NCI-H1694 treated with DMSO at 0.1 percent for 48 hours (cell line): Measurements from ENCODE around the gene TTLL11.
A peak's percentile ranks its signal among the peaks of the same experiment; 100 is the strongest.

Experiments
- DNase-seq: peaks from one replicate; lab custom pipeline; 2025; lab: John Stamatoyannopoulos, UW

Gene TTLL11

DNA sequence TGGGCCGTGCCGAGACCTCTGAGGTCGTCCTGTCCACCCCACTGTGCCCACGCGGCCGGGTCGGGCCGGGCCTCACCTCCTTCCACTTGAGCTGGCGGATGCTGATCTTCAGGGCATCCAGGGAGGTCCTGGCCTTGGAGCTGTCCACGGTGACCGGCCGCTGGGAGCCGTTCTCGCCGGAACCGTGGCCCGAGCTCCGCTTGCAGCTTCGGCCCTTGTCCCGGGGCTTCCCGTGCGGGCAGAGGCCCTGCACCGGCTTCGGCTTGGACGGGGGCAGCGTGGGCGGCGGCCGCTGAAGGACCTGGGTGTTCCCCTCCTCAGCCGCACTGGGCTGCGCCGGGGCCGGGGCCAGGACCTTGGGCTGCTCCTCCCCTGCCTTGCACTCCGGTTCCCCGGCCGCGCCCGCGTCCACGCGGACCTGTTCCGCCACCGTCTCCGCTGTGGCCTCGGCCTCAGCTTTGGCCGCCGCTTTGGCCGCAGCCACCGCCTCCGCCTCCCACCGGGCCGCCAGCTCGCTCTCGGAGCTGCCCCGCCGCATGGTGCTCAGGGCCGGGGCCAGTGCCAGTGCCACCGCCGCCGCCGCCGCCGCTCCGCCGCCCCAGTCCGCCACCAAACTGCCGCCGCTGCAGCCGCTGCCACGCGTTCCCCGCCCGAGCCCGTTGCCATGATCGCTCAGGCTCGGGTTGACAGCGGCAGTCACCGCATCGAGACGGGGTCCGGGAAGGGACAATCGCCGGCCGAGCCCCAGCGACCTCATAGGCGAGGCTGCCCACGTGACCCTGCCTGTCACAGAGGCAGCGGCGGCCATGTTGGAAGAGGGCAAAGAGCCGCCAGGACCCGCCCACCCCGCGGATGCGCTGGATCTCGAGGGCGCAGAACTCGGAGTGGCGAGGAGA is at the start of gene TTLL11:
TSS of gene TTLL11 (minus strand) at position 698 of the 896 bp plus-strand sequence. CDS start at position 538, 160 bp downstream.
- DNase-seq: peak; percentile 72

- no peak for DNase-seq
These were observed 48.6 kb upstream of the TTLL11 start for GRCh38 chr9:122141671-122142070.

DNA sequence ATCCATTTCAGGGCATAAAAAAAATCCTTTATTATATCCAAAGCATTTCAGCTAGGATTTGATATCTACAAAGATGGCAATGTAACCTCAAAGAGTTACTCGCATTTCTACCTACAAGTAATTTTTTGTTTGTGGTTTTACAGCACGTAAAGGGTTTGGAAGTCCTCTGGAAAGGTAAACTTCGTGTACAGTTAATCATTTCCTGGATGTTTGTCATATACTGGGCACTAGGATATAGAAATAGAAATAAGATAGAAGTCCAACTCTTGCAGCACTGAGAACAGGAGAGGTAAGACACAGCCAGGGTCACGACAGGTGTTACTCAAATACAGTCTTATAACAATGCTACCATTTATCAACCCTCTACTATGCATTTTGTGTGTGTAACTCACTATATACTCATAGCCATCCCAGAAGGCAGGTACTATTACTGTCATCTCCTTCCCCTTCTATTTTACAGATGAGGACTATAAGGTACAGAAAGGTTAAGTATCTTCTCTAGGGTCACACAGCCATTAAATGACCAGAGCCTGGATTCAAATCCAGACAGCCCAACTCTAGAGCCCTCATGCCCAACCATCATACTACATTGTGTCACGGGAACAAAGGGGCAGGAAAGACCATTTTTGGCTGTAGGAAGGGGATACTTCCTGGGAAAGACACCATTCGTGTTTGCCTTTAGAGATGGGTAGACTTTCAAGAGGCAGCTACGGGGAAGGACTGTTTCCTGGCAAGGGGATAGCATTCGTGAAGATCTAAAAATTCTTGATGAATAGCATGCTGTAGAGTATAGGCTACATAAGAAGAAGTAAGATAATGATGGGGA is 47.5 kb upstream of the TTLL11 start:
- no peak for DNase-seq

- no peak for DNase-seq
These were observed 45.6 kb upstream of the TTLL11 start for GRCh38 chr9:122138560-122139268.

DNA sequence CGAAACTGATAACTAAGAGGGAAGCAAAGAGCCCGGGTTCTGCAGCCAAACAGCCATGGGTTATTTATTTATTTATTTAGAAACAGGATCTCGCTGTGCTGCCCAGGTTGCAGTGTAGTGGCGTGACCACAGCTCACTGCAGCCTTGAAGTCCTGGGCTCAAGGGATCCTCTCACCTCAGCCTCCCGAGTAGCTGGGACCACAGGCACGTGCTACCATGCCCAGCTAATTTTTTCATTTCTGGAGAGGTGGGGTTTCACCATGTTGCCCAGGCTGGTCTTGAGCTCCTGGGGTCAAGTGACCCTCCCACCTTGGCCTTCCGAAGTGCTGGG is 42.4 kb upstream of the TTLL11 start:
- no peak for DNase-seq

DNA sequence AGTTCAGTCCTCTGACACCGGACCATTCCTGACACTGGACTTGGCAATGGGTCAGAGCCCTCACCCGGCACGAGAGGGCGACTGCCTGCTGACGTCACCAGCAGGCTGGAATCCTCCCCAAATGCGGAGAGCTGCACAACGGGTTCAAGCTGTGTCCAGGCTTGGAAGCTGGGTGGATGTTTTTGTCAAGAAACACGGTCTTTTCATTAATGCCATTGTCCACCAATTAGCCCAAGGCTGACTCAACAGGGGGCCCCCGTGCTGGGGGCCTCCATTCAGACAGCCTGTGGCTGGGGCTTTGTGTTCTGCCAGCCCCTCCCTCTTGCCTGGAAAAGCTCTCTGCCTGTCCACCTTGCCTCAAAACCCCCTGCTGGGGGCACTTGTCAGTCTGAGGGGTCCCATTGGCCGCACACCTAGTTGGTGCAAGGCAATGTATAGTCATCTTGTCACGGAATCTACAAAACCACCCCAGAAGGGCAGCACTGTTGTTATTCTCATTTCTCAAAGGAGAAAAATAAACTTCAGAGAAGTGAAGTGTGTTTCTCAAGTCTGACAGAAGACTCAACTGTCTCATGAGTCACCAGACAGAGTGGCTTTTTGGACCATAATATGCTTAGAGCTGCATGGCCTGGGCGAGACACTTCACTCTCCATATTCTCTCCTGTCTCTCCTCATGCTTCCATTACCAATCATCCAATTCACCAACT is 41.9 kb upstream of the TTLL11 start:
- DNase-seq: no peak

DNA sequence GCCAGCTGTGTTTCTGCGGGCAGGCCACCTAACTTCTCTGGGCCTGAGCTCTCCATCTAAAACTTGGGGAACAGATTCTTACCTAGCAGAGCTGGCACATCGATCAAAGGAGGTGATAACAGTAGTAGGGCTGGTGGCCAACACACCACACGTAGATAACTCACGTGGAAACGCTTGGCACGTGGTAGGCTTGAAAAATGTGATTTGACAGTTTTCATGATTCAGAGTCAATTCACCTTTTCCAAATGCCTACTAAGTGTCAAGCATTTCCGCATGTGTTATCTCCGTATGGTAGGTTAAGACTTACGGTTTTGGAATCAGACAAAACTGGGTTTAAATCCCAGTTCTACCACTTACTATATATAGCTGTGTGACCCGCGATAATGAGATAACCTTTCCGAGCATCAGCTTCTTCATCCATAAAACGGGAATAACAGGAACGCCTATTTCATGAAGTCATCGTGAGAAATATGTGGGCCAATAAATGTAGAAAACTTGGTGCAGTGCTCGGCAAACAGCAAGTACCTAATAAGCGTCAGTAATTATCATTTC is 41.0 kb upstream of the TTLL11 start:
- no peak for DNase-seq

DNA sequence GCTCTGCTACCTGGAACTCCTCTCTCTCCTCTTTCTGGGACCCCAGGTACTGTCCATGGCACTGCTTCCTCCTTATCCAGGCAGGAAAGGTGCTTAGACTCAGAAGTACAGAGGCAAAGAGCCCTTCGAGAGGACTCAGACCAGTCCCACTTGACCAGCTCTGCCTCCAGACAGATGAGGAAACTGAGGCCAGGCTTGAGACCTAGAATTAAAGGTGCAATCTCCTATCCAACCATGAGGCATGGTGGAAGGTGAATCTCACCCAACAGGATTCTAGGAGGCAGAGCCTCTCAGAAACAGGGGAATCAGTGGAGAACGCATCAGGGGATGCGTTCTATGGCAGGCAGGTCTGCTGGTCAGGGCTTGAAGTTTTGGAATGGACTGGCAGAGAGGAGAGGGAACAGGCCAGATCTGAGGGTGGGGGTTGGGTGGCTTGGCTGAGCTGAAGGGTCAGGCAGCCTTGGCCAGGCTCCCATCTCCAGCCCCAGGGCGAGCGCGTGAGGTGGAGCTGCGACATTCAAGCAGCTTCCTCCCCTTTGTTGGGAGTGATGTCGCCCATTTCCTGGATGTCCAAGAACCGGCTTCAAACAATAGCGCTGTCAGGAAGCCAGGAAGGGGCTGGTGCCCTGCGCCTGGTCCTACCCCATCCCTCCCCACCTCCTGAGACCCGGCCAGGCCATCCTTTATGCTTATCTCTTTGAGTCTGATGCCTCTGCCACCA is 40.3 kb upstream of the TTLL11 start:
- DNase-seq: no peak

GRCh38 chr9:122132539-122132938 is 39.4 kb upstream of the TTLL11 start:
- DNase-seq: no peak

DNA sequence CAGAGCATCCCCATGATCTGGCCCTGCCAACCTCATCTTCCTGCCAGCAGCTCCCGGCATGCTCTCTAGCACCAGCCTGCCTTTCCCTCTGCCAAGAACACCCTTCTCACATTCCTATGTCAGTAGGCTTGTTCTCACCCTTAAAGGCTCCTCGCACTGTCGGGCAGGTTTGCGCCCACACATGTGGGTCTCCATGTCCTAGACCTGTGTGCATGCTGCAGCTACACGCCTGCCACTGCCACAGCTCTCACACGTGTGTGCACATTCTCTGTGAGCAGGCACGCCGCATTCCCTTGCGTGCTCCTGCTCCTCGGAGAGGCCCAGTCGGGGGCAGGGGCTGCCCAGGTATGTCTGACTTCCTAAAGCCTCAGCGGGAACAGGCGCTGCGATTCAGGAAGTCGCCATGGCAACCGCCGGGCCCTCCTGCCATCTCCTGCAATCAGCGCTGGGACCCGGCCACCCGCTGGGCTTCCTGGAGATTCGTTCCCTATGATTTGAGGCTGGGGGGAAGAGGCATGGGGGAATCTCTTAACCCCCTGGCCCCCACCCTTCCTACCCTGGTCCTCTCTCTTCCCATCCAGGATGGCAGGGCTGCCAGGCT is 38.4 kb upstream of the TTLL11 start:
- no peak for DNase-seq

- no peak for DNase-seq
These were observed 37.7 kb upstream of the TTLL11 start for GRCh38 chr9:122130837-122131236.

DNA sequence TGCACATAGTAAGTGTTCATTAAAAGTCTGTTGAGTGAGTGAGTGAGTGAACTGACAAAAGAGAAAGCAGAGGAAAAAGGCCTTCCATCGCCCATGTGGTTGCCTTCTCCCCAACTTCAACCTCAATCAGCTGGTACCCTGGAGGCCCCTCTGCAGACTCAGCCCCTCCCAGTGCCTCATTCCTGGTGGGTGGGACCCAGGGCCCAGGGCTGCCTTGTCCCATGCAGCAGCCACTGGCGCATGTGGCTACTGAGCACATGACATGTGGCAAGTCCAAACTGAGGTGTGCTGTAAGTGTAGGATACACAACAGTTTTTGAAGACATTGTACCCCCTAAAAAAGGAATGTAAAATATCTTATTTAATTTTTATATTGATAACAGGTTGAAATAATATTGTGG is 36.9 kb upstream of the TTLL11 start:
- no peak for DNase-seq

DNA sequence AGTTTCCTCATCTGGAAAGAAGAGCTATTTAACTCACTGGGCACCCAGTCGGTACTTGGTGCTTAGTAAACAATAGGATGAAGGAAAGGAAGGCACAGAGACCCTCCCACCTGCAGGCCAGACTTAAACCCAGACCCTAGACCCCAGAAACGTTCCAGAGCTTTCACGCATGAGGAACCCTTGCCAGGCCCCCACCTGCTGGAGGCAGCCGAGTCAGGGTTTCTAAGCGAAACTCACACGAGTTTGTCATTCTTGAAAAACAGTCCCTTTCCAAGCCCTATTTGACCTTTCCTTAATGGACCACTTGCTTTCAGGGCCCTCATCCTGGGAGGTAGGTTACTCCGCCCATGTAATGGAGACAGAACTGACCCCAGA is 35.8 kb upstream of the TTLL11 start:
- DNase-seq: no peak

GRCh38 chr9:122128007-122128968 is 35.2 kb upstream of the TTLL11 start:
- no peak for DNase-seq

- no peak for DNase-seq
These were observed 34.3 kb upstream of the TTLL11 start for GRCh38 chr9:122127396-122127798.

GRCh38 chr9:122126331-122127261 is 33.5 kb upstream of the TTLL11 start:
- DNase-seq: no peak

GRCh38 chr9:122125509-122126330 is 32.6 kb upstream of the TTLL11 start:
- DNase-seq: no peak
